SK-N-SH (cell line): ENCODE data around the gene MGME1. TPM values are rescaled to one million over a fixed set of nuclear protein-coding genes. Genes with fewer than 3 reads are reported as not detected.

Experiments
- CTCF ChIA-PET: fragments of 300-600, 350-600 bp; formaldehyde crosslinking; extraction: SDS; loops from one replicate; lab custom pipeline; 2021; lab: Yijun Ruan, JAX
- POLR2A ChIA-PET: fragments of 350-600 bp; sonication (Branson Sonifier 250); formaldehyde crosslinking; extraction: SDS; loops from one replicate; lab custom pipeline; 2020; ENCODE audit warnings: antibody characterized with exemption, inconsistent platforms; lab: Yijun Ruan, JAX
- DNase-seq: peaks from one replicate; pipeline ENCODE4 v3.0.0; 2012
- H2AFZ ChIP-seq: fragments of 200-600 bp; sonication (generic); 2 replicates; pipeline ENCODE4 v1.8.1; 2016; ENCODE audit warnings: antibody characterized with exemption, mild to moderate bottlenecking, low read depth
- H3F3A ChIP-seq: fragments of 200-600 bp; sonication (generic); replicated peaks from 2 replicates; pipeline ENCODE3; 2016; ENCODE audit warnings: antibody characterized with exemption, mild to moderate bottlenecking; ENCODE audit not compliant: insufficient read depth
- H3K27ac ChIP-seq, 2 experiments: fragments of 200-500 bp in 1 of 2; fragments of 200-600 bp in 1 of 2; sonication (Bioruptor generic) in 1 of 2; sonication (generic), shearing (Covaris generic) in 1 of 2; 2 replicates each; pipeline versions ENCODE4 v1.5.1 to v1.6.1; 2014 to 2016; ENCODE audit warnings: low read depth in 2 of 2, inconsistent platforms in 1 of 2, low read length in 1 of 2, mild to moderate bottlenecking in 1 of 2, mixed read lengths in 1 of 2
- H3K27me3 ChIP-seq: fragments of 200-600 bp; sonication (generic), shearing (Covaris generic); 2 replicates; pipeline ENCODE4 v1.6.1; 2016; ENCODE audit warnings: mixed run types; ENCODE audit not compliant: insufficient read depth
- H3K36me3 ChIP-seq, 2 experiments: fragments of 200-500 bp in 1 of 2; fragments of 200-600 bp in 1 of 2; sonication (Bioruptor generic) in 1 of 2; sonication (generic) in 1 of 2; replicated peaks in 1 of 2; 2 replicates each; pipeline versions ENCODE3 to v1.5.1; 2014 to 2016; ENCODE audit warnings: low read length in 1 of 2, mild to moderate bottlenecking in 1 of 2; ENCODE audit not compliant: insufficient read depth in 2 of 2, control insufficient read depth in 1 of 2
- H3K4me1 ChIP-seq, 2 experiments: fragments of 200-500 bp in 1 of 2; fragments of 200-600 bp in 1 of 2; sonication (Bioruptor generic) in 1 of 2; sonication (generic), shearing (Covaris generic) in 1 of 2; 2 replicates each; pipeline versions ENCODE4 v1.5.1 to v1.6.1; 2014 to 2016; ENCODE audit warnings: low read depth in 1 of 2, low read length in 1 of 2, mixed run types in 1 of 2; ENCODE audit not compliant: insufficient read depth in 2 of 2, control insufficient read depth in 1 of 2
- H3K4me2 ChIP-seq: fragments of 200-600 bp; sonication (generic), shearing (Covaris generic); 2 replicates; pipeline ENCODE4 v1.6.1; 2017; ENCODE audit warnings: mixed run types
- H3K4me3 ChIP-seq, 2 experiments: fragments of 200-500 bp in 1 of 2; fragments of 200-600 bp in 1 of 2; sonication (Bioruptor generic) in 1 of 2; sonication (generic), shearing (Covaris generic) in 1 of 2; 2 replicates each; pipeline versions ENCODE4 v1.5.1 to v1.8.1; 2014 to 2016; ENCODE audit warnings: low read depth in 2 of 2, inconsistent platforms in 1 of 2, low read length in 1 of 2, mild to moderate bottlenecking in 1 of 2, mixed read lengths in 1 of 2, moderate library complexity in 1 of 2
- H3K79me2 ChIP-seq: fragments of 200-600 bp; sonication (generic); 2 replicates; pipeline ENCODE4 v1.8.1; 2017; ENCODE audit warnings: mild to moderate bottlenecking; ENCODE audit not compliant: insufficient read depth
- H3K9ac ChIP-seq: fragments of 200-600 bp; sonication (generic); 2 replicates; pipeline ENCODE4 v1.6.1; 2017; ENCODE audit warnings: mixed run types
- H3K9me2 ChIP-seq: fragments of 200-600 bp; sonication (generic); 2 replicates; pipeline ENCODE4 v1.6.1; 2017; ENCODE audit warnings: mixed run types
- H3K9me3 ChIP-seq: fragments of 200-600 bp; sonication (generic); 2 replicates; pipeline ENCODE4 v1.6.1; 2017; ENCODE audit warnings: mixed run types, mild to moderate bottlenecking, moderate library complexity
- H4K20me1 ChIP-seq: fragments of 200-600 bp; sonication (generic); 2 replicates; pipeline ENCODE4 v1.6.1; 2017; ENCODE audit warnings: mild to moderate bottlenecking, mixed run types; ENCODE audit not compliant: insufficient read depth
- GABPA ChIP-seq: IDR thresholded peaks from 2 replicates; pipeline ENCODE4 v1.4.0; 2012; ENCODE audit warnings: low read depth, mild to moderate bottlenecking
- RCOR1 ChIP-seq: fragments of 150-350 bp; IDR thresholded peaks from 2 replicates; pipeline ENCODE4 v1.6.1; 2017; ENCODE audit warnings: antibody characterized with exemption, low read length
- WGBS: methylation state at CpG from one replicate; pipeline ENCODE4 v1.1.6; 2017; ENCODE audit warnings: low lambda C conversion rate; 5-methylcytosine and 5-hydroxymethylcytosine counted together
- polyA plus RNA-seq, 3 experiments: library from polyadenylated mRNA; depleted of rRNA; stranded (reverse); fragments of >200 nt; gene quantifications; 2 replicates each; pipeline ENCODE4 v1.2.3, GENCODE V29; 2012
- TF ChIP-seq, protein P1 (sequence below): fragments of 200-600 bp; sonication (generic); IDR thresholded peaks from 2 replicates; pipeline ENCODE4 v1.6.1; 2017; ENCODE audit warnings: antibody characterized with exemption, mild to moderate bottlenecking, moderate library complexity

MGME1 gene
- polyA plus RNA-seq, 1 of the 3 experiments (the other 2 are of a cell fraction), result 7.9 TPM

DNA sequence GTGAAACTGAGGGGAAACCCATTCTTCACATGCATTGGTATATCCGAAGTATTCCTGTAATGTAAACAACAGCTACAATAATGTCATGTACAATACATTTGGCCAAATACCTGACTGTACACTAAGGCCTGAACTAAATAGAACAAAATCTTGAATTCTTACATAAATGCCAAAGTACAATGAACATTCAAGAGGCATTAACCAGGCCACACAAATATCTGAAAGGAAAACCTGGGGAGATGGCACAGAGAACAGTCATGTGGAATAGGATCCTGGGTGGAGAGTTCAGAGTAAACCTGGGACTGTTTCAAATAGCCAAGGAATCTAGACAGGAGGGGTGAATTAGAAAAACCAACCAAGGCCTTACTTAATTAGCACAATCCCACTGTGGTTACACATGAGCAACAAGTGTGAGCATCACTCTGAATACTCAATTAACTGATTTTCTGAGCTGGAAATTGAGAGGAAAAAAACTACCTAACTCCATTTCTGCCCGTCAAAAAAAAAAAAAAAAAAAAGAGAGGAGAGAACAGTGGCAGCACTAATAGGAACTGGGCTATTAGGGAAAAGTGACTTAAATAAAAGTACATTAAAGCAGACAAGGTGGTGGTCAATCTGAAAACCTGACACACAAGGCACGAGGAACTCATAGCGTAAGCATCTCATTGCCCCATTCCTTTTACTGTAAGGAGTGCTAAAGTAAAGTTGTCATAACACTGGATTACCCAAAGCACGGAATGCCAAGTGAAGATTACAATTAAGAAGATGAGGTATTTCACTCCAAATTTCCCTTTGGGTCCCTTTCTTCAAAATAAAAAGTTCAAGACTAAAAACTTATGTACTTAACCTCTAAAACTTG is 11.1 kb upstream of the MGME1 start:
- Histone ChIP-seq H4K20me1 (peaks cover 73% of the 10 kb centered on the region), H3K9ac (no peak overlapping the region), H3K9me3 (no peaks in the 10 kb centered on the region), H3F3A (peaks cover 7% of the 10 kb centered on the region), H2AFZ (no peak overlapping the region), H3K79me2 (peaks cover 96% of the 10 kb centered on the region), H3K27ac (peak overlapping the region; percentile 37 to 56; a peak in 2 of 4 replicates), H3K36me3 (peaks cover 31 to 34% of the 10 kb centered on the region in 2 experiments), H3K27me3 (no peaks in the 10 kb centered on the region), H3K4me3 (no peak overlapping the region), H3K4me2 (no peak overlapping the region), H3K9me2 (no peaks in the 10 kb centered on the region), H3K4me1 (peaks cover 11 to 13% of the 10 kb centered on the region in 2 experiments; a peak in 3 of 4 replicates)
- no peak for TF ChIP-seq GABPA
- POLR2A ChIA-PET, result interaction anchor here (0.7 to 1.5 kb wide), 2 partner anchors 11 to 276 kb away, joined by 5 to 6 read pairs; partner anchors contain the start of genes MGME1, RRBP1 and SNX5
- whole genome bisulfite sequencing, result 76% methylated on average over 5 of the region's 5 CpGs
- CTCF ChIA-PET, result interaction anchor here (0.6 to 2.3 kb wide), 8 partner anchors 9 to 1124 kb away, joined by 3 to 13 read pairs (median 4); partner anchors contain the start of genes MGME1 and SNX5
- DNase-seq, result no peak

DNA sequence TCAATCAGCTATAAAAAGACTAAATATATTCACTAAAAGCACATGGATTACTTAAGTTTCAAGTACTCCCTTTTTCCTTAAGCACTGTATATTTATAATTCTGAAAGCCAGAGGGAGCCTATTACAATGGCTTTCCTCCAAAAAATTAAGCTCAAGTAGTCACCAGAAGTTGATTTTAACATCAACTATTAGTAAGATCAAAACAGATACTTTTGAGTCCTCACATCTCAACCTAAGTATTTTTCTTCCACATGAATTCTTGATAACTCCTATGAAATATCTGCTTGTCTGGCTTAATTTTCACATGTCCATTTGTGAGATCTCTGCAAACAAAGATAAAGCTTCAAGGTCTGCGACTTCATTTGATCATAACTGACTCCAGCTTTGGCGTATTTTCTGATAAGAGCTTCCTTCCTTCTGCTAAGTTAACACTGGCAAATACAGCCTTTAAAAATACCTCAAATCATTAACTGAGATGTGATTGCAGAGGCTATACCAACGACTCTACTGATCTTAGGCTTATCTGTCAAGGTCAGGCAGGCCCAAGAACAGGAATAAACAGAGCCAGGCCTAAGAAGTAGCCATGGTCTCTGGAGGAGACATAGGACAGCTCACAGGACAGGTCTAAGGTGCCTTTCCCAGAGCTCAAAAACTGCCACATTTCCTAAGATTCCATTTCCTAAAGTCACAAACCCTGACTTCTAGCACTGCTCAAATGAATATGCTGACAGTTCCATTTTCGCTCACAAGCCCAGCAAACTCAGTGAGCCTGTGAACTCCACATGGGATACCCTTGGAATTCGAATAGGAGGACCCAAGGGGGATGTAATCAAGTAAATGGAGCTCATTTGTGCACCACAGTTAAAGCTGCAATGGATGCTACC is 10.2 kb upstream of the MGME1 start:
- Histone ChIP-seq H3K9me2 (no peaks in the 10 kb centered on the region), H3K27ac (peak overlapping the region; percentile 37 to 56), H3K4me3 (no peak overlapping the region), H3K27me3 (no peaks in the 10 kb centered on the region), H3K36me3 (peaks cover 25 to 35% of the 10 kb centered on the region in 2 experiments), H3K4me2 (no peak overlapping the region), H2AFZ (no peak overlapping the region), H3K9me3 (no peaks in the 10 kb centered on the region), H3K79me2 (peaks cover 100% of the 10 kb centered on the region), H3K9ac (no peak overlapping the region), H3F3A (peaks cover 10% of the 10 kb centered on the region), H3K4me1 (peaks cover 13 to 14% of the 10 kb centered on the region in 2 experiments; a peak in 3 of 4 replicates), H4K20me1 (peaks cover 82% of the 10 kb centered on the region)
- TF ChIP-seq RCOR1, result no peak
- TF ChIP-seq, protein P1, sequence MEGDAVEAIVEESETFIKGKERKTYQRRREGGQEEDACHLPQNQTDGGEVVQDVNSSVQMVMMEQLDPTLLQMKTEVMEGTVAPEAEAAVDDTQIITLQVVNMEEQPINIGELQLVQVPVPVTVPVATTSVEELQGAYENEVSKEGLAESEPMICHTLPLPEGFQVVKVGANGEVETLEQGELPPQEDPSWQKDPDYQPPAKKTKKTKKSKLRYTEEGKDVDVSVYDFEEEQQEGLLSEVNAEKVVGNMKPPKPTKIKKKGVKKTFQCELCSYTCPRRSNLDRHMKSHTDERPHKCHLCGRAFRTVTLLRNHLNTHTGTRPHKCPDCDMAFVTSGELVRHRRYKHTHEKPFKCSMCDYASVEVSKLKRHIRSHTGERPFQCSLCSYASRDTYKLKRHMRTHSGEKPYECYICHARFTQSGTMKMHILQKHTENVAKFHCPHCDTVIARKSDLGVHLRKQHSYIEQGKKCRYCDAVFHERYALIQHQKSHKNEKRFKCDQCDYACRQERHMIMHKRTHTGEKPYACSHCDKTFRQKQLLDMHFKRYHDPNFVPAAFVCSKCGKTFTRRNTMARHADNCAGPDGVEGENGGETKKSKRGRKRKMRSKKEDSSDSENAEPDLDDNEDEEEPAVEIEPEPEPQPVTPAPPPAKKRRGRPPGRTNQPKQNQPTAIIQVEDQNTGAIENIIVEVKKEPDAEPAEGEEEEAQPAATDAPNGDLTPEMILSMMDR, result peak; percentile 31
- CTCF ChIA-PET, result interaction anchor here (0.9 to 2.3 kb wide), 7 partner anchors 8 to 422 kb away, joined by 3 to 13 read pairs (median 6); partner anchors contain the start of genes MGME1 and SNX5
- POLR2A ChIA-PET, result interaction anchor here (0.8 to 1.5 kb wide), 2 partner anchors 10 to 21 kb away, joined by 3 to 5 read pairs; partner anchors contain the start of genes MGME1 and SNX5
- no peak for DNase-seq
- WGBS, result 52% methylated on average over 5 of the region's 5 CpGs
